Measurements from ENCODE around the gene NFIC.
"Not testable (repeated sequence)": the region's sequence is repeated elsewhere in the genome, so short reads cannot be mapped to it uniquely, and the experiment has no call there.

NFIC gene

DNA sequence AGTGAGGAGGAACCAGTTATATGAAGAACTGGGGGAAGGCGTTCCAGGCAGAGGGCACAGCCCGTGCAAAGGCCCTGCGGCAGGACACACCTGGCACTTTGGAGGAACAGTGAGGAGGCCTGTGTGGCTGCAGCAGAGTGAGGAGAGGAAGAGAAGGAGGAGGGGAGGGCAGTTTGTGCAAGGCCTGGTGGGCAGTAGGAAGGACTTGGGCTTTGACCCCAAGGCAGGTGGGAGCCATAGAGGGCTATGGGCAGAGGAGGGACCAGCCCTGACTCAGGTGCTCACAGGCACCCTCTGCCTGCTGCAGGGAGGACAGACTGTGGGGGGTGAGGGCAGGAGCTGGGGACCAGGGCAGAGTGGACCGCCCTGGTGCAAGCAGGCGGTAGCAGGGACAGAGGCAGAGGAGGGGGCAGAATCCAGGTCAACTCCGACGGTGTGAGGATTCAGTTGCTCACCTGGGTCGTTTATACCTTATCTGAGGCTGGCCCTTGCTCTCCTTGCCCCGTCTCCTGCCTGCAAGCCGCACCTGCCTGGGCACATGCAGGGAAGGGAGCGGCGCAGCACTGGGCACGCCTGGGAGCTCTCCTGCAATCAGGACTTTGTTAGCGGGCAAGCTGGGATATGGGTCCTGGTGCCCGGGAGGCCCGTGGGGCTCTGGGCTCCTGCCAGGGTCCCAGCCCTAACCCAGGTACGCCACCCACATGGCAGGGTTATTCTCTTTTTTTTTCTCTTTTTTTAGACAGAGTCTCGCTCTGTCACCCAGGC is 34.8 kb downstream of the NFIC start:
- no peak for DNase-seq

DNA sequence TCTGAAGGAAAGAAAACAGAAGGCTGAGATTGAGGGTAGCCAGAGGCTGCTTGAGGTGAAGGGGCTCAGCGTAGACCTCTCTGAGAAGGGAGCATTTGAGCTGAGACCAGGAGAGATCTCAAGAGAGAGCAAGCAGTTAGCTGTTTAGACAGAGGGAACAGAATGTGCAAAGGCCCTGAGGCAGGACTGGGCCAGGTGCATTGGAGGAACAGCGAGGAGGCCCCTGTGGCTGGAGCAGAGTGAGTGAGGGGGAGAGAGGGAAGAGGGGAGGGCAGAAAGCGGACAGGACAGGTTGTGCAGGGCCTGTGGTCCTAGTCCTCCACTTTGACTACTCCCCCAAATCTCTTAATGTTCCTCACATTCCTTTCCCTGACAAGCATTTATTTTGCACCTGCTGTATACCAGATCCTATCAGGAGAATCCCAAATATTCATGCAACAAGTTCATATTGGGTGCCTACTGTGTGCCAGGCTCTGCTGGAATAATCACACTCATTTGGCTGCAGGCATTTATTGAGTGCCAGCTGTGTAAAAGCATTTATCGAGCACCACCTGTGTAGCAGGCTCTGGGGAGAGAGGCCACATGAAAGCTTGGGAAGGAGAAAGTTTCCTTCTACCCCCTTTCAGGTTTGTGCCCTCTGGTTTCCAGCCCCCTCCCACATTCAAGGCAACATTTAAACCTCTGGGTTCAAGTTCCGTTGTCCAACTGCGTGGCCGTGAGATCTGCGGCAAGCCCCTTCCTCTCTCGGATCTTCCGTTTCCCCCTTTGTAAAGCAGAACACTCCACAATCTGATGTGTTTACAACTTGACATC is 36.5 kb downstream of the NFIC start:
- DNase-seq: no peak

DNA sequence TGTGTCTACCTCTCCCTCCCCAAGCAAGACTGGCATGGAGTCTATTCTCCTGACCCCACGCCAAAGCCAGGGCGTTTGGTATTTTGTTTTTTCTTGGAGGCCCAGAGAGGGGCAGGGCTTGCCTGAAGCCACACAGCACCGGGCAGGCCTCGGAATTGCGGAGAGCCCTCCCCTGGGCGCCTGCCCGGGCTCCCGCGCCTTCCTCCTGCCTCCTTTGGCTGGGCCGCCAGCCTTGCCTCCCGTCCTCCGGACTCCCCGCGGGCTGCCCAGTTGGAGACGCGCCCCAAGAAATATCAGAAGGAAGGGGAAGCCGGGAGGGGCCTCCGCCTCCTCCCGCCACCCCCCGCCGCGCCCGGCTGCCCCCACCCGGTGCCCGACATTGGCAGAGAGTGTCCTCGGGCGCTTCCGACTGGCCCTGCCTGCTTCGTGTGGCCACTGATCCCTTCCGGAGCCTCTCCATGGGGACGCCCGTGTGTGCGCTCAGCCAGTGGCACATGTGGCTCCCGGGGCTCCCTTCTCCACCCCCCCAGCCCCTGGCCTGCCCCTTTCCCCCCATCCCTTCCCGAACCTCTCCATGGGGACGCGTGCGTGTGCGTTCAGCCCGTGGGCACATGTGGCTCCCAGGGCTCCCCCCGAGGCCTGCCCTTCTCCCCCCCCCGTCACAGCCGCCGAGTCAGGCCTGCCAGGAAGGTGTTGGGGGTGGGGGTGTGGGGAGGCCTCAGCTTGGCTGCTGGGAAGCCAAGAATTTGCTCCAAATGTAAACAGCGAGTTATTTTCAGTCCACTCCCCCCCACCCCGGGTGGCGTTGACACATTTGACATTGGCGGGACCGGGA is 37.3 kb downstream of the NFIC start:
- DNase-seq: peak; percentile 95

DNA sequence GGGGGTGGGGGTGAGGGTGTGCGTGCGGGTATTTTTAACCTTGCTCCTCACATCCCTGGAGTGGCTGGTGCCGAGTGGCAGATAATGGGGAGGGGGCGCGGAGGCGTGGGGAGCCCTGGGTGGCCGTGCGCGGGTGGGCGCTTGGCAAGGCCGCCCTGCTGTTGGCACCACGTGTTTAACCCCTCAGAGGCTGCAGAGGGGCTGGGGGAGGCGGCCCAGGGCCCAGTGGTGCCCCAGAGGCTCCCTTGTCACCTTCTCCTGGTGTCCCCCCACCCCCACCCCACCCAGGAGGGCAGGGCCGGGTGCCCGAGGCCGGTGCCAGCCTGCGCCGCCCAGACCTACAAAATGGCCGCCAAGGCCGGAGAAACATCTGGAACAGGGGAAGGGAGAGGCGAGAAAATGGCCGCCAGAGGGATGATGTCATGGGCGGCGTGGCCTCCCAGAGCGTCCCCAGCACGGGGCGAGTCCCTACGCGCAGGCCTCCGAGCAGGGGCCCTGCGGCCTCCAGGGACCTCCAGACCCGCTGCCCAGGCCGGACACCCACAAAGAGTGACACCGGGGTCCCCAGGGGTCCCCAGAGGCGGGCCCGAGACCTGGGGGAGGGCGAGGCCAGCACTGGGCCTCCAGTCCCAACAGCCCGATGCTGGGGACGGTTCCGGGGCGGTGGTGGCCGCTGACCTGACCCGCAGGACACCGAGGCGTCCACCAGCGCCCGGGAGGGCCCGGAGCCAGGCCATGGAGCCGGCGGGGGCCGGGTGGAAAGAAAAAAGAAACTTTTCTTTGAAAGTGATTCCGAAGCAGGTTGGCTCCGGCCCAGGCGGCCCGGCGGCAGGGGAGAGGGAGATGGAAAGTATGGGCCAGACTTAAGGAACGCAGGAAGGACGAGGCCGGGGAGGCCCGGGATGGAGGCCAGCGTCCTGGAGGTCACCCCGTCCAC is 38.2 kb downstream of the NFIC start:
- DNase-seq: peak; percentile 85

DNA sequence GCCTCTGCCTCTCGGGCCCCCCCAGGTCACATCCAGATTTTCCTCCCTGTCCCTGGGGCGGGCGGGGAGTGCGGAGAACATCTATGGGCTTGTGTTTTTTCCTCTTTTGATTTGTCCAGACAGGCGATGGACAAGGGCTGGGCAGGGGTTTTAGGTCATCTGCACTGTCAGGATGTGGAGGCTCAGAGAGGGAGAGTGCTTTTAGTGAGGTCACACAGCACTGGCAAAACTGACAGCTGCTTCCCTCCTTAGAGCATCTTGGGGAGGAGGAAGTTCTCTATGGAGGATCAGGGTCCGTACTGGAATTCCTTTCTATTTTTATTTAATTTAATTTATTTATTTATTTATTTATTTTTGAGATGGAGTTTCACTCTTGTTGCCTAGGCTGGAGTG is 38.9 kb downstream of the NFIC start:
- DNase-seq: no peak

DNA sequence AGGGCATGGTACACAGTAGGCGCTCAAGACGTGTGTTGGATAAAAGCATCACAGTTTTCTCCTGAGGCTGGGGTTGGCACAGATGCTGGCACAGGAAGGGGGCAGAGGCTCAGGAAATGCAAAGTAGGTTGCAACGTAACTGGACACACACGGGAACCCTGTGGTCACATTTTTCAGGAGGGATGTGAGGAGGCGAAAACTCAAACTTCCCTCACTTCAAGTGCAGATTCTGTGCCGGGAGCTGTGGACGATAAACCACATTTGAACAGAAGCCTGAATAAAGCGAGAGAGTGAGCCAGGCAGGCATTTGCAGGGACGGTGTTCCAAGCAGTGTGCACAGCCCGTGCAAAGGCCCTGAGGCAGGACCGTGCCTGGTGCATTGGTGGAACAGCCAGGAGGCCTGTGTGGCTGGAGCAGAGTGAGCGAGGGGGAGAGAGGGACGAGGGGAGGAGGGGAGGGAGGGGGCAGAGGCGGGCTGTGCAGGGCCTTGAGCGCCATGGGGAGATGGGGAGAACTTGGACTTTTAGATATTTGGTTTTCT is 40.3 kb downstream of the NFIC start:
- no peak for DNase-seq

DNA sequence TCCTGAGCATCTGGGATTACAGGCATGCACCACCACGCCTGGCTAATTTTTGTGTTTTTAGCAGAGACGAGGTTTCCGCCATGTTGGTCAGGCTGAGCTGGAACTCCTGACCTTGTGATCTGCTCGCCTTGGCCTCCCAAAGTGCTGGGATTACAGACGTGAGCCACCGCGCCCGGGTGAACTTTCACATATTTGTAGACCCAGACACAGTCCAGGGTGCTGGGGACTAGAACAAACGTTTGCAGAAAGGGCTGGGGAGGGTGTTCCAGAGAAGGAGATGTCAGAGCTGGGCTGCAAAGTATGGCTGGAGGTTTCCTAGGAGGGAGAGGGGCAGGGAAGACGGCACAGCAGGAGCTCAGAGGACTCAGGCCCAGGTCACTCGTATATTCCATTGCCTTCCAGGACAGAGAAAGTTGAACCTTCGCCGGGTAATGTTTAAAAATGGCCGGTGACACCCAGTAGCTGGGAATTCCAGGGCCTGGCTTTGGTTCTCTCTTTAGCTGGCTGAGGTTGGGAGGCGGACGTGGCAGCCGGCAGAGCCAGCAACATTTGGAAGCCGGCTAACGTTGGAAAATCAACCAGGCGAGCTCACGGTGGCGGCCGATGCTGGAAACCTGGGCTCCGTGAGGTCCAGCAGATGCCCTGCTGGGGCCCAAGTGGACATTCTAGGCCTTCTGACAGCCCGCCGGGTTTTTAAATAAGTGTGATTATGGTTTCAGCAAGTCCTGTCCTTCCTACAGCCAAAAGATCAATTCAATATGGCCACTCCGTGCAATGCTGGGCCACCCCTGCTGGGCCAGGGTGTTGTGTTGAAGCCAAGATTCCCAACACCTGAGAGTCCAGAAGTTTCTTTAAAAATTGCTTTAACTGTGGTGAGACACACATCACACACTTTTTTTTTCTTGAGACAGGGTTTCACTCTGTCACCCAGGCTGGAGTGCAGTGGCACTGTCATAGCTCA is 41.5 kb downstream of the NFIC start:
- DNase-seq: peak; percentile 48

DNA sequence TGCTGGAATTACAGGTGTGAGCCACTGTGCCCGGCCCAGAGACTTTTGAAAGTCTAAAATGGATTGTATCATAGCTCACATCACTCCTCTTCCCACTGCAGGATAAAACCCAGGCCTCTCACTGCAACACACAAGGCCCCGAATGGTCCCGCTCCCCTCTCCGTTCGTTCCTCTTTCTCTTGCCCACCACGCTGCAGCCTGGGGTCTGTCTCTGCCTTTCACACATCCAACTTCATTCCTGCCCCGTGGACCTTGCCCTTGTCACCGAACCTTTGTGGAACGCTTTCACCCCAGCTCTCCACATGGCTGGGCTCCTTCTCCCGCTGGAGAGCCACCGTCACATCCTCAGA is 42.6 kb downstream of the NFIC start:
- DNase-seq: no peak

DNA sequence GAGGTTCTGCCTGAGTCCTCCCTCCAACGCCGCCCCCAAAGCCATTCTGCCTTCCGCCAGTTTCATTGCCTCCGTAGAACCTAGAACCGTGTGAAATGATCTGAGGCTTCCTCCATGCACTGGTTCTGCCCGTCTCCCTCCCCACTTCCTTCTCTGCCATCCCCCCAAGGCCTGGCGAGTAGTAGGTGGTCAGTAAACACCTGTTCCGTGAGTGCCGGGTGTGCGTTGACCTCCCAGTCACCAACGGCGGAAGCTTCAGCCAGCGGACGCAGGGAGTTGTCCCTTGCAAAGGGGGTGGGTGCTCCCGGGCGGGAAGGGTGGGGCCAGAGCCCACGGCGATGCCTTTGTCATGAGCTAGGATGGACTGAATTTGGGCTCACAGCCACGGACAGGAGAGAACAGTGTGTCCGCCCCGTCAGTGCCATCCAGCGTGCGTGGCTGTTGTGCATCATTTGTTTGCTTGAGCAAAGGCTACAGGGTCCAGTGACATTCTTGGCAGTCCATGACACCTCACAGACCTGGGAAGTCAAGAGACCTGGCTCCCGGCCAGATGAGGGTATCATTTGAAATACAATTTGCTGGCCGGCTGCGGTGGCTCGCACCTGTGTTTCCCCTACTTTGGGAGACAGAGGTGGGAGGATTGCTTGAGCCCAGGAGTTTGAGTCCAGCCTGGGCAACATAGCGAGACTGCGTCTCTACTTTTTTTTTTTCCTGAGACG is 43.1 kb downstream of the NFIC start:
- DNase-seq: no peak

DNA sequence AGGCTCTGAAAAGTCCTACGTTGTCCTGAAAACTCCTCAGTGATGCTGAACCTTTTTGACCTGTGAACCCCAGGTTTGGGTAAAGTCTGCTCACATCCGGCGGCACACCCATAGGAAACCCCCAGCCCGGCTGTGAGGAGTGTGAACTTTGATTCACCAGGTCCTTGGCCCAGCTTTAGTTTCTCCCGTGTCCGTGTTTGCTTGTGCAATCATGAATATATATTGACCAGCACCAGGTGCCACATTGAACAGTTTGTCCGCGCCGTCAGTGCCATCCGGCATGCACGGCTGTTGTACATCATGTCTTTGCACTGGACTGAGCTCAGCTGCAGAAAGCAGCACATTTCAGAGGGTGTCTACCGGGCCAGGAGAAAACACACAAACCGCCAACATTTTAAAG is 45.3 kb downstream of the NFIC start:
- DNase-seq: no peak

DNA sequence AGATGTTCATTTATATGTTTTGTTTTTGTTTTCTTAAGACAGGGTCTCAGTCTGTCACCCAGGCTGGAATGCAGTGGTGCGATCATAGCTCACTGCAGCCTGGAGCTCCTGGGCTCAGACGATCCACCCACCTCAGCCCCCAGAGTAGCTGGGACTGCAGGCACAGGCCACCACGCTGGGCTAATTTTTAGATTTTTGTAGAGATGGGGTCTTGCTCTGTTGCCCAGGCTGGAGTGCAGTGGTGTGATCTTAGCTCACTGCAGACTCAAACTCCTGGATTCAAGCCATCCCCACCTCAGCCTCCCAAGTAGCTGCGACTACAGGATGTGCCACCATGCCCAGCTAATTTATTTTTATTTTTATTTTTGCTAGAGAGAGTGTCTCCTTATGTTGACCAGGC is 45.7 kb downstream of the NFIC start:
- DNase-seq: no peak

DNA sequence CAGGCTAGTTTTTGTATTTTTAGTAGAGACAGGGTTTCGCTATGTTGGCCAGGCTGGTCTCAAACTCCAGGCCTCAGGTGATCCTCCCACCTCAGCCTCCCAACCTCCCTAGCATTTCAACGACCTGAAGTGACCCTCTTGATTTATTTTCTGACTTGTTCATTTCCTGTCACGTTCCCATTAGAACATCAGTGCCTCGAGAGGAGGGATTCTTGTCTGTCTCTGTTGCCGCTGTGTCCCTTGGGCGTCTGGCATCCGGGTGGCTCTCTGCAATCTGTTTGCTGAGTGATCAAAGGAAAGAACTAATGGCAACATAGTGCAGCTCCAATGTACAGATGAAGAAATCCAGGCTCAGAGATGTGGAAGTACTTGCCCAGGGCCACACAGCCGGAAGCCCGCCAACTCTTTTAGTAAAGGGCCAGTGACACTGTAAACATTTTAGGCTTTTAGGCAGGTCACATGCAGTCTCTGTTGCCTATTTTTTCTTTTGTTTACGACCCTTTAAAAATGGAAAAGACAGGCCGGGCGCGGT is 47.5 kb downstream of the NFIC start:
- DNase-seq: no peak

DNA sequence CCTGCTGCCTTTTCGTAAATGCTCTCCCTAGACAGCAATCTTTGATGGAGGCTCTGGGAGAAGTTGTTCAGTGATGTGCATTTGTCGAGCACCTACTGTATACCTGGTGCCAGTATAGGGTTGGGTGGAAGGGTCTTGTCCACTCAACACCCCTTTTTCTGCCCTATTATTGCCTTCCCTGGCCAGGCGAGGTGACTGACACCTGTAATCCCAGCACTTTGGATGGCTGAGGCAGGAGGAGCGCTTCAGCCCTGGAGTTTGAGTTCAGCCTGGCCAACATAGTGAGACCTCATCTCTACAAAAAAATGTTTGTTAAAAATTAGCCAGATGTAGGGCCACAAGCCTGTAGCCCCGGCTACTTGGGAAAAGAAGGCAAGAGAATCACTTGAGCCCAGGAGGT is 49.3 kb downstream of the NFIC start:
- no peak for DNase-seq

DNA sequence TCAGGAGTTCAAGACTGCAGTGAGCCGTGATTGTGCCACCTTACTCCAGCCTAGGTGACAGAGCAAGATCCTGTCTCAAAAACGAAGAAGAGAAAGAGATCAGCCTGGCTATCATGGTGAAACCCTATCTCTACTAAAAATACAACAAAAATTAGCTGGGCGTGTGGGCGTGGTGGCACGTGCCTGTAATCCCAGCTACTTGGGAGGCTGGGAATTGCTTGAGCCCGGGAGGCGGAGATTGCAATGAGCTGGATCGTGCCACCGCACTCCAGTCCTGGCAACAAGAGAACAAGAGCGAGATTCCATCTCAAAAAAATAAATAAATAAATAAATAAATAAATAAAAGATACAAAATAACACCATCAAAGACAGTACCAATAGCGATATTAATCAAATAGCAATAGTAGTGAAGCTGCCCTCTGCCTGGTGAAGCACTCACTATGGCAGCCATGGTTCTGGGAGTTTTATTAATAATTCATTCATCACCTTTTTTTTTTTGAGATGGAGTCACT is 53.9 kb downstream of the NFIC start:
- no peak for DNase-seq

DNA sequence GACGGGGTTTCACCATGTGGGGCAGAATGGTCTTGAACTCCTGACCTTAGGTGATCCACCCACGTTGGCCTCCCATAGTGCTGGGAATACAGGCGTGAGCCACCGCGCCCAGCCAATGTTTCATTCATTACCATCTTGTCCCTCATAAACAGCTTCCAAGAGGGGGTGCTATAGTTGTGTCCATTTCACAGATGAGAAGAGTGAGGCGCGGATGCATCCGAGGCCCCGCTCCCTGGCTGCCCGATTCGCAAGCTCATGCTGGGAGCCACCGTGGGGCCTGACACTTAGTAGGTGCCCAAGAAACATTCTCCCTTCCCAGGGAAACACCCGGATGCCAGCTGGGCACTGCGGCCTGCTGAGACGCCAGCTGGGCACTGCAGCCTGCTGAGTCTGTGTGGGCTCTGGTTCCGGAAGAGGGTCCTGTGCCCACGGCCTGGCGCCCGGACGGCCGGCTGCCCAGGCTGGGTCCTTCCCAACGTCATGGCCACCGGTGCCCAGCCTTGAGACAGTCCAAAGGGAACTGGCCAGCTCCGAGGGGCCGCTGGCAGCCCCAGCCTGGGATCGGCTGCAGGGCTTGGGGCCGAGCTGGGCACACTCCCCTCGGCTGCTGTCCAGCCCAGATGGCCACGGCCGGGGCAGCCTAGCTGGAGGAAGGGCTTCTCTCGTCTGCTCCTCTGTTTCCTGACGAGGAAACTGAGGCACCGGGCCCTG is 54.7 kb downstream of the NFIC start:
- no peak for DNase-seq

DNA sequence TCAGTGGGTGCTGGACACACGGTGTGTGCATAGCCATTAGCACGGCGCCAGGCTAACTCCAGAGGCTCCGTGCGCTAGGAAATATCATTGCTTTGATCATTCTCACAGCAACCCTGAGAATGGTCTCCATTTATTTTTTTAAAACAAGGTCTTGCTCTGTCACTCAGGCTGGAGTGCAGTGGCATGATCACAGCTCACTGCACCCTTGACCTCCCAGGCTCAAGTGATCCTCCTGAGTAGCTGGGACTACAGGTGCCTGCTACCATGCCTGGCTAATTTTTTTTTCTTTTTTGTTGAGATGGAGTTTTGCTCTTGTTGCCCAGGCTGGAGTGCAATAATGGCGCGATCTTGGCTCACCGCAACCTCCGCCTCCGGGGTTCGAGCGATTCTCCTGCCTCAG is 55.3 kb downstream of the NFIC start:
- DNase-seq: not testable (repeated sequence)

DNA sequence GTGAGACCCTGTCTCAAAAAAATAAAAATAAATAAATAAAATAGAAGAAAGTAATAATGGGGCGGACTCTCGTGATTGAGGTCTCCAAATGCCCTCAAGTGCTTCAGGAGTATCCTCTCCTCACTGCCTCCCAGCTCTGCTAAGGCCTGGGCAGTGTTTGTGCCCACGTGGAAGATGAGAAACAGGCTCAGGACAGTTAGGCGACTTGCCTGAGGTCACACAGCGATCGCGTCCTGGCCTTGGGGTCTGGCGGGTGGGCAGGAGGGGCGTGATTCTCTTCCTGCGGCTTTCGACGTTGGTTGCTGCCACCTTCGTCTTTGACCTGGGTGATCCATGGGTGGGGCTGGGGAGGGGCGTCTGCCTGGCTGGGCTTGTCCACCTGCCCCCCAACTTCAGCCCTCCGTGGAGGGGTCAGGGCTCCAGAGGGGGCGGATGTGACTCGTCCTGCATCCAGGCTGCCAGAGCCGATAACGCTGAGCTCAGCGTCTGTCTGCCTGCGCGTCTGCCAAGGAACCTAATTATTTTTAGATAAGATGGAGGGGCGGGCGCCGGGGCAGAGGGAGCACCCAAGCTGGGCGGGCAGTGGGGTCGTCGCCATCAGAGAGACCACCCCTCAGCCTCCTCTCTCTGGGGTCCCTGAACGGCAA is 56.9 kb downstream of the NFIC start:
- no peak for DNase-seq

DNA sequence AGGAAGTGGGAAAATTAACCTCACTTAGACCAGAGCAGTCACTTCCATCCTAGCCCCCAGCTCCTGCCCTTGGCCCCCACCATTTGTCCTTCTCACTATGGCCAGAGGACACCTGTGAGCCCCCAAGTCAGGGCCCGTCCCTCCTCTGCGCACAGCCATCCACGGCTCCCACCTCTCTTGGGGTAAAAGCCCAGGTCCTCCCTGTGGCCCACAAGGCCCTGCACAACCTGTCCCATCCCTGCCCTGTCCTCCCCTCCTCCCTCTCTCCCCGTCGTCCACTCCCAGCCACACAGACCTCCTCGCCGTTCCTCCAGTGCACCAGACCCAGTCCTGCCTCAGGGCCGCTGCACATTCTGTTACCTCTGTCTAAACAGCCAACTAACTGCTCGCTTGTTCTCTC is 60.0 kb downstream of the NFIC start:
- no peak for DNase-seq

DNA sequence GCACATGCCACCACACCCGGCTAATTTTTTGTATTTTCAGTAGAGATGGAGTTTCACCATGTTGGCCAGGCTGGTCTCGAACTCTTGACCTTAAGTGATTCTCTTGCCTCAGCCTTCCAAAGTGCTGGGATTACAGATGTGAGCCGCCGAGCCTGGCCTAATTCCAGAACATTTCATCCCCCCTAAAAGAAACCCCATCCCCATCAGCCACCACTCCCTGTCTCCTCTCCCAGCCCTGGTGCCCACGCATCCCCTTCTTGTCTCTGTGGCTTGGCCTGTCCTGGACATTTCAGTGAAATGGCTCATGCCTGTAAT is 63.9 kb downstream of the NFIC start:
- not testable (repeated sequence) for DNase-seq
